HUES64 (cell line): ENCODE measurements around the gene HEPH.

ENCODE experiments used
- H3K27ac ChIP-seq: 2 replicates; pipeline ENCODE4 v1.7.0; 2013; ENCODE audit warnings: low read depth, low read length, inconsistent platforms
- H3K27me3 ChIP-seq: 2 replicates; pipeline ENCODE4 v1.6.1; 2013; ENCODE audit warnings: mild to moderate bottlenecking, low read length; ENCODE audit not compliant: insufficient read depth
- H3K36me3 ChIP-seq: 2 replicates; pipeline ENCODE4 v1.6.1; 2013; ENCODE audit warnings: mild to moderate bottlenecking, low read length; ENCODE audit not compliant: insufficient read depth
- H3K4me1 ChIP-seq: 2 replicates; pipeline ENCODE4 v1.6.1; 2013; ENCODE audit warnings: mild to moderate bottlenecking, low read length, moderate library complexity; ENCODE audit not compliant: insufficient read depth
- H3K4me3 ChIP-seq: 2 replicates; pipeline ENCODE4 v1.5.1; 2013; ENCODE audit warnings: mild to moderate bottlenecking, low read length, moderate library complexity
- H3K9ac ChIP-seq: 2 replicates; pipeline ENCODE4 v1.6.1; 2013; ENCODE audit warnings: mild to moderate bottlenecking, low read depth, low read length
- H3K9me3 ChIP-seq: 2 replicates; pipeline ENCODE4 v1.6.1; 2013; ENCODE audit warnings: low read depth, low read length; ENCODE audit not compliant: insufficient read depth
- WGBS: fragments of 150-250, 120-280 bp; methylation state at CpG from one replicate; pipeline ENCODE4 v1.1.7; 2013; ENCODE audit warnings: missing lambda C conversion rate; 5-methylcytosine and 5-hydroxymethylcytosine counted together

HEPH gene

GRCh38 chrX:66164470-66164869 is 423 bp downstream of the HEPH start:
- 3% methylated on average over 3 of the region's 3 CpGs for WGBS
- peak overlapping the region; percentile 91 for H3K9ac ChIP-seq
- peaks cover 12% of the 10 kb centered on the region; the same call in 1 of the 2 replicates for H3K36me3 ChIP-seq
- no peaks in the 10 kb centered on the region for H3K4me1 ChIP-seq
- no peak overlapping the region; the same call in 1 of the 2 replicates for H3K27ac ChIP-seq
- no peaks in the 10 kb centered on the region for H3K9me3 ChIP-seq
- peak overlapping the region; percentile 94 for H3K4me3 ChIP-seq
- H3K27me3 ChIP-seq, result no peaks in the 10 kb centered on the region

DNA sequence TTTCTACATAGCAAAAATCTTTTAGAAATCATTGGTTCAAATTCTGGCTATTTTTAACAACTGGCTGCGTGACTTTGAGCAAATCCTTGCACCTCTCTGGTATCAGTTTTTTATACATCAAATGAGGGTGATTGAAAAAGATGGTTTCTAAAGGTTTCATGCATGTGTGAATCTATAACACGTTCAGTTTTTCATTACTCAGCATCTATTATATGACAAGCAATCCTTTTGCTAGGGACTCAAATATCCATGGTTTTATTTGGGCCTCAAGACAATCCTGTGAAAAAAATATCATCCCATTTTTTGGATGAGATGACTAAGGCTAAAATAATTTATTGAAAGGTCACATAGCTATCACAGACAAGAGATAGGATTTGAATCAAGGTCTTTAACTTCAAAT is 884 bp downstream of the HEPH start:
- Histone ChIP-seq H3K27me3 (no peaks in the 10 kb centered on the region), H3K27ac (no peak overlapping the region; the same call in 1 of the 2 replicates), H3K4me1 (no peaks in the 10 kb centered on the region), H3K9me3 (no peaks in the 10 kb centered on the region), H3K36me3 (peaks cover 12% of the 10 kb centered on the region; the same call in 1 of the 2 replicates), H3K4me3 (peak overlapping the region; percentile 94), H3K9ac (peak overlapping the region; percentile 91)
- WGBS, result 0% methylated on average over 1 of the region's 2 CpGs

DNA sequence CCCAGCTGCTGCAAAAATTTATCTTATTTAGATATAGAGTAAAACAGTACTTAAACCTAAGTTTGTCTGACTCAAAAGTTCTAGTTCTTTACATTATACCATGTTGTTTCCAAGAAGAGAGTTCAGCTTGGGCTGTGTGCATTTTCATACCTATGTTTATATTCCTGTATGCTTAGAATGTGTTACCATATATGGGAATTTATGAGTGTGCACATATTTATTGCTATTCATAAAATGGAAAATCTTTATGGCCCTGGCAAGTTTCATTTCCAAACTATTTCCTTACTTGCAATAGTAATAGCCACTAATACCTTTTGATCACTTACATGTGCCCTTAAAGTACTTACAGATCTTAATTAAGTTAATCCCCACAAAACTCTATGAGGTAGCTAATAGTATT is 2.6 kb downstream of the HEPH start:
- Histone ChIP-seq H3K4me3 (no peak overlapping the region), H3K36me3 (peaks cover 18% of the 10 kb centered on the region), H3K9ac (no peak overlapping the region), H3K27ac (no peak overlapping the region), H3K4me1 (no peaks in the 10 kb centered on the region), H3K27me3 (no peaks in the 10 kb centered on the region), H3K9me3 (no peaks in the 10 kb centered on the region)

GRCh38 chrX:66167431-66167830 is 3.4 kb downstream of the HEPH start:
- 100% methylated on average over 2 of the region's 2 CpGs for WGBS

DNA sequence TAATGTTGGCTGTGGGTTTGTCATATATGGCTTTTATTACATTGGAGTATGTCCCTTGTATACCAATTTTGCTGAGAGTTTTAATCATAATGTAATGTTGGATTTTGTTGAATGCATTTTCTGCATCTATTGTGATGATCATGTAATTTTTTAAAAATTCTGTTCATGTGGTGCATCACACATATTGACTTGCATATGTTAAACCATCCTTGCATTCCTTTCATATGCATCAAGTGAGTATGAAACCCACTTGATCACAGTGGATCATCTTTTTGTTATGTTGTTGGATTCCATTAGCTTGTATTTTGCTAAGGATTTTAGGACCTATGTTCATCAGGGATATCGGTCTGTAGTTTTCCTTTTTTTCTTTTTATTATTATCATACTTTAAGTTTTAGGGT is 12.1 kb downstream of the HEPH start:
- no peaks in the 10 kb centered on the region for H3K4me1 ChIP-seq
- peaks cover 53% of the 10 kb centered on the region for H3K36me3 ChIP-seq
- WGBS, result no CpG with 5 or more reads among the region's 1 CpG
- H3K9me3 ChIP-seq, result peaks cover 8% of the 10 kb centered on the region; the same call in 1 of the 2 replicates
- no peaks in the 10 kb centered on the region for H3K27me3 ChIP-seq
- no peak overlapping the region for H3K9ac ChIP-seq
- no peak overlapping the region for H3K27ac ChIP-seq
- H3K4me3 ChIP-seq, result no peak overlapping the region

More at GRCh38 chrX:66167431-66167830, 3.4 kb downstream of the HEPH start:
- H3K27me3 ChIP-seq, result no peaks in the 10 kb centered on the region
- H3K9me3 ChIP-seq, result no peaks in the 10 kb centered on the region
- no peak overlapping the region for H3K27ac ChIP-seq
- peaks cover 26% of the 10 kb centered on the region for H3K36me3 ChIP-seq
- no peak overlapping the region for H3K9ac ChIP-seq
- H3K4me1 ChIP-seq, result no peaks in the 10 kb centered on the region
- no peak overlapping the region for H3K4me3 ChIP-seq

DNA sequence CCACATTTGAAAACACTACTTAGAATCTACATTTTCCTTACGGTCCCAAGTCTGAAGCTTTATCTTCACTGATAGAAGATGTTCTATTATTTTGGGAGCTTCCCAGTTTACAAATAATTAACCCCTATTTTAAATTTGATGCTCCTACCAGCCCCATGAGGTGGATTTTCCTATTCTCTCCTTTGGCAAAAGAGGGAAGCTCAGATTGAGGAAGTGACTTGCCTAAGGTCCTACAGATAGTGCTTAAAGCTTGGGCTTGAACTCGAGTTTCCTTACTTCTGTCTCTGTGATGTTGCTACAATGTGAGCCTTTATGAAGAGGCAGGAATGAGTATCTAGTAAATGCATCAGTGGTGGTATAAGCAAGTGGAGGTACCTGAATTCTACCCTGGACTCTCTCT is 27.5 kb downstream of the HEPH start:
- WGBS, result 92% methylated on average over 1 of the region's 2 CpGs
- Histone ChIP-seq H3K36me3 (peaks cover 78% of the 10 kb centered on the region), H3K4me1 (no peaks in the 10 kb centered on the region), H3K27ac (no peak overlapping the region), H3K9me3 (no peaks in the 10 kb centered on the region), H3K27me3 (no peaks in the 10 kb centered on the region), H3K4me3 (no peak overlapping the region), H3K9ac (no peak overlapping the region)

GRCh38 chrX:66193821-66194220 is 29.8 kb downstream of the HEPH start:
- Histone ChIP-seq H3K27ac (no peak overlapping the region), H3K36me3 (peaks cover 82% of the 10 kb centered on the region), H3K4me1 (no peaks in the 10 kb centered on the region), H3K9ac (no peak overlapping the region), H3K9me3 (no peaks in the 10 kb centered on the region), H3K27me3 (no peaks in the 10 kb centered on the region), H3K4me3 (no peak overlapping the region)

DNA sequence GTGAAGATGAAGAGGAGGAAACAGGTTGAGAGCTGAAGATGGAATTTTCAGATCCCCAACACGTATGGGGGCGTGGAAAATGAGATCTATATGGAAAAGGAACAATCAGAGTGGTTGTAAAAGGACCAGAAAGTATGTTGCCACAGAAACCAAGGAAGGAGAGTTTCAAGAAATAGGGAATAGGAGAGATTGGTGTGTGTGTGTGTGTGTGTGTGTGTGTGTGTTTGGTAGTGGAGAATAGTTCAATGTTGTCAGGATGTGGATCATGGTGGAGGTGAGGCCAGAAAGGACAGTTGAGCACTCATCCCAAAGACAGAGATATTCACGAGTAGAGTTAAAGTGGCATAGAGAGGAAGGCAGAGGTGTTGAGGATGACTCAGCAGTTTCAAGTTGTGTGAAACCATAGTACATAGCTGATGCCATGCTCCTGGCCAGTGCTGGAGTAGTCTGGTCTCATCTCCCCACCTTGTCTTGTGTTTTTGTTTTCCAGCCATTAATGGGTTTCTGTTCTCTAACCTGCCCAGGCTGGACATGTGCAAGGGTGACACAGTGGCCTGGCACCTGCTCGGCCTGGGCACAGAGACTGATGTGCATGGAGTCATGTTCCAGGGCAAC is 36.1 kb downstream of the HEPH start:
- no peak overlapping the region for H3K4me3 ChIP-seq
- no peaks in the 10 kb centered on the region for H3K4me1 ChIP-seq
- WGBS, result 94% methylated on average over 4 of the region's 4 CpGs
- peaks cover 58% of the 10 kb centered on the region for H3K36me3 ChIP-seq
- no peaks in the 10 kb centered on the region for H3K9me3 ChIP-seq
- no peaks in the 10 kb centered on the region for H3K27me3 ChIP-seq
- H3K27ac ChIP-seq, result no peak overlapping the region
- H3K9ac ChIP-seq, result no peak overlapping the region

- no peak overlapping the region for H3K4me3 ChIP-seq
- 93% methylated on average over 3 of the region's 5 CpGs for WGBS
Observed at GRCh38 chrX:66200855-66201795, 37.1 kb downstream of the HEPH start.

GRCh38 chrX:66203114-66203513 is 39.1 kb downstream of the HEPH start:
- Histone ChIP-seq H3K27me3 (no peaks in the 10 kb centered on the region), H3K4me3 (no peak overlapping the region), H3K27ac (no peak overlapping the region), H3K36me3 (peaks cover 52% of the 10 kb centered on the region), H3K4me1 (no peaks in the 10 kb centered on the region), H3K9ac (no peak overlapping the region), H3K9me3 (no peaks in the 10 kb centered on the region)
- 98% methylated on average over 5 of the region's 5 CpGs for WGBS

More at GRCh38 chrX:66200855-66201795, 37.1 kb downstream of the HEPH start:
- Histone ChIP-seq H3K4me1 (no peaks in the 10 kb centered on the region), H3K36me3 (peaks cover 52% of the 10 kb centered on the region), H3K27ac (no peak overlapping the region), H3K9me3 (no peaks in the 10 kb centered on the region), H3K27me3 (no peaks in the 10 kb centered on the region), H3K9ac (no peak overlapping the region)

DNA sequence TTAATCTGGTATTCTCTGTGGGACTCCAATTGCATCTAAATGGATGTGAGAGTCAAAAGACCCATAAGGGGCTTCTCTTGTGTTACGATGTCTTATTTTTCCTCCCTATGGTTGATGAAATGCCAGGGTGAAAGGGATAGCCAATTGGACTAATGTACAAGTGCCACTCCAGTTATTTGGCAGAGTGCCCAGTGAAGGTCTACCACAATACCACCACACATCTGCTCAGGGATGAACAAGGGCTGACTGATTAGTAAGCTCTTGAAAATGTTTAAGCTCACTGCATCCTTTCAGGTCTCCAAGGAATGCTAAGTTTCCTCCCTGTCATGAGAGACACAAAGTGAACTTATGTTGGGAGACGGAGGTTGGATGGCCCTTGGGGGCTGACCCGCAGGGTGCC is 57.8 kb downstream of the HEPH start:
- Histone ChIP-seq H3K4me1 (no peaks in the 10 kb centered on the region), H3K36me3 (no peaks in the 10 kb centered on the region; the same call in 1 of the 2 replicates), H3K9me3 (peaks cover 3% of the 10 kb centered on the region; the same call in 1 of the 2 replicates), H3K9ac (no peak overlapping the region), H3K27ac (no peak overlapping the region), H3K27me3 (no peaks in the 10 kb centered on the region), H3K4me3 (no peak overlapping the region)
- WGBS, result 94% methylated on average over 3 of the region's 3 CpGs
